HL-60/S4 treated with phorbol 12-myristate 13-acetate at 8.2 ng/mL for 4 days and 3 days (cell line): ENCODE results near the gene GLIPR1L2.

ENCODE experiments used
- in situ Hi-C: fragments of 300-500 bp; cut with MboI; formaldehyde crosslinking; loops from 2 replicates; pipeline ENCODE4 v1.15.0; 2022; ENCODE audit warnings: low sequenced_read_pairs

GLIPR1L2 gene

GRCh38 chr12:75471902-75472890 is 81.3 kb downstream of the GLIPR1L2 start:
- in situ Hi-C loops = no loop called here

DNA sequence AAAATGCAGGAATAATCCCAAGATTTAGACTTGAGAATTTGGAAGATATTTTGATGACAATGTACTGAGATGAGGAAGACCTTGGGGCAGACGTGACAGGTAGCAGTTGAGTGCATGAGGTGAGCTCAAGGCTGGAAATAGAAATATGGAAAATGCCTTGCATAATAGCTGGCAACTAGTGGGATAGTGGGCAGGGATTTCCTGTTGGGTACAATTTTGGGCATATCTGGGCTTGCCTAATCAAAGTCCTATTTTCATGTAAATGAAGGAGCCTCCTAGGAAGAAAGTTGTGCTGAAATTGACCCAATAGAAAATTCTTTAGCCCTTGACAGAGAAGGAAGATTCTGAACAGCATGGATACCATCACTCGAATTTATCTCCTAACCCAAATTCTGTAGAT is 83.2 kb downstream of the GLIPR1L2 start:
- in situ Hi-C loops = no loop called here

DNA sequence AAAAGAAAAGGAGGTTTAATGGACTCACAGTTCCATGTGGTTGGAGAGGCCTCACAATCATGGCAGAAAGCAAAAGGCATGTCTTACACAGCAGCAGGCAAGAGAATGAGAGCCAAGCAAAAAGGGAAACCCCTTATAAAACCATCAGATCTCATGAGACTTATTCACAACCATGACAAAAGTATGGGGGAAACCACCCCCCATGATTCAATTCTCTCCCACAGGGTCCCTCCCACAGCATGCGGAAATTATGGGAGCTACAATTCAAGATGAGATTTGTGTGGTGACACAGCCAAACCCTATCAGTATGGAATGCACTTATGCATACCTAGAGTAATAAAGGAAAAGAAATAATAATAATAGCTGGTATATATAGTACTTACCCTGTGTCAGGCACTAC is 85.2 kb downstream of the GLIPR1L2 start:
- in situ Hi-C loops = no loop called here

DNA sequence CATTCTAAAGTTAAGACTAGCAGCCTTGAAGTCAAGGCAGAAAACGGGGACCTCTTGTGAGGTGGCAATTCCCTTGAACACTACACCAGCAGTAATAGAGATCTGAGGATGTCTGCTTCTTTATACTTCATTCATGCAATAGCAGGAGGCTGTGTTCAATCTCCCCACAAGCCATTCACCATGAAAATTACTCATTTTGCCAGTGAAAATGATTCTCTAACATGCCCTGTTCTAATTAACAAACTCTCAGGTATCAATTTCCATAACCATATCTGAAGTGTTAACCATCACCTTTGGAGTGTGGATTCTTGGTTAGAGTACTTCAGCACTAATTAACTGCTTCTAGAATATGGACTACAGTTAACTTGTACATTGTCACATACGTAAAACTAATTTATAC is 86.2 kb downstream of the GLIPR1L2 start:
- in situ Hi-C loops = no loop called here

- in situ Hi-C loops = no loop called here
These were observed 87.4 kb downstream of the GLIPR1L2 start for GRCh38 chr12:75478116-75478794.

- in situ Hi-C loops = no loop called here
These were observed 89.1 kb downstream of the GLIPR1L2 start for GRCh38 chr12:75479963-75480461.

DNA sequence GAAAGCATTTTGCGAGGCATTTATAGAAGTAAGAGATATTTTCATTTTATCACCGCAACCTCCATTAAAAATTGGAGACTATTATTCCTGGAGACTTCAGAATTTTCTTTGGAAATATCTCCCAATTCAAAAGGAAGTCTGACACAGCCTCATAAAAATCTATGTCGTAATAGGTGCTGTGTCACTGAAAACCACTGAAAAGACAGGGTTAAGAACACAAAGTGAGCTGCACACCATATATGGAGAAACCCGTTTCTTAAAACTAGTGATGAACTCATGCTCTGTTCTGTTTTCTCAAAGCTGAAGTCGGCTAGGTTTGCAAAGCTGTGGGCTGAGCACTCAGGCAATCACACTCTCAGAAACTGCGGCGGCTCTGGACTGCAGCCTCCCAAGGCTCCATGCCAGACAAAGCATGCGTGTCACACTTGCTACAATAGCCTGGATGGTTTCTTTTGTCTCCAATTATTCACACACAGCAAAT is 89.6 kb downstream of the GLIPR1L2 start, which contains the start of gene GLIPR1:
Gene GLIPR1, plus strand, starts transcription at position 287 of the 481 bp plus-strand sequence. Its CDS starts 126 bp downstream, at position 413.
- in situ Hi-C loops = no loop called here

- in situ Hi-C loops = no loop called here
These were observed 90.3 kb downstream of the GLIPR1L2 start for GRCh38 chr12:75481013-75481705.

GRCh38 chr12:75481774-75482173 is 90.9 kb downstream of the GLIPR1L2 start:
- in situ Hi-C loops = no loop called here
